Astrocyte (in vitro differentiated cells and primary cell): ENCODE results near the gene CTDP1.

Experiments
- EZH2 ChIP-seq: IDR thresholded peaks from 2 replicates; pipeline ENCODE4 v1.6.1; 2012; ENCODE audit warnings: mild to moderate bottlenecking, low read length, inconsistent platforms; ENCODE audit not compliant: insufficient read depth
- TF ChIP-seq, protein P1 (sequence below): IDR thresholded peaks from 2 replicates; pipeline ENCODE4 v1.5.1; 2011; ENCODE audit warnings: low read depth, mild to moderate bottlenecking, inconsistent platforms, low read length, moderate library complexity; ENCODE audit not compliant: insufficient read depth

DNA sequence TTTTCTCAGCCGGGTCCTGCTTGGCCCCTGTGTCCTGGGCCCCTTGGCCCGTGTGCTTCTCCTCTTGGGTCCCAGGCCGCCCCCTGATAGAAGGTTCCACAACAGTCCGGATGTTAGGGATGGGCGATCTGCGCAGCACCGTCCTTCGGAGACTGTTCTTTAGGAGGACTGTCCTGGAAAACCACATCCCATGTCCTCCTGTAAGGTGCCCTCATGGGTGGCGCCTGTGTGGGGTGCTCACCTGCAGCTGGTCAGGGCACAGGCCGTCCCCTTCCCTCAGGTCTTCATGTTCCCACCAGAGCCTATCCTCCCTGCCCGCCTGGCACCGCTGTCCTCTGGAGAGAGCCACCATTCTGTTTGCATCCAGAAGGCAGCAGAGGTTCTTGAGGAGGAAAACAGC, 50.0 kb downstream of the CTDP1 start:
- TF ChIP-seq EZH2 = no peak
- TF ChIP-seq, protein P1, sequence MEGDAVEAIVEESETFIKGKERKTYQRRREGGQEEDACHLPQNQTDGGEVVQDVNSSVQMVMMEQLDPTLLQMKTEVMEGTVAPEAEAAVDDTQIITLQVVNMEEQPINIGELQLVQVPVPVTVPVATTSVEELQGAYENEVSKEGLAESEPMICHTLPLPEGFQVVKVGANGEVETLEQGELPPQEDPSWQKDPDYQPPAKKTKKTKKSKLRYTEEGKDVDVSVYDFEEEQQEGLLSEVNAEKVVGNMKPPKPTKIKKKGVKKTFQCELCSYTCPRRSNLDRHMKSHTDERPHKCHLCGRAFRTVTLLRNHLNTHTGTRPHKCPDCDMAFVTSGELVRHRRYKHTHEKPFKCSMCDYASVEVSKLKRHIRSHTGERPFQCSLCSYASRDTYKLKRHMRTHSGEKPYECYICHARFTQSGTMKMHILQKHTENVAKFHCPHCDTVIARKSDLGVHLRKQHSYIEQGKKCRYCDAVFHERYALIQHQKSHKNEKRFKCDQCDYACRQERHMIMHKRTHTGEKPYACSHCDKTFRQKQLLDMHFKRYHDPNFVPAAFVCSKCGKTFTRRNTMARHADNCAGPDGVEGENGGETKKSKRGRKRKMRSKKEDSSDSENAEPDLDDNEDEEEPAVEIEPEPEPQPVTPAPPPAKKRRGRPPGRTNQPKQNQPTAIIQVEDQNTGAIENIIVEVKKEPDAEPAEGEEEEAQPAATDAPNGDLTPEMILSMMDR = no peak
